PC-3 (cell line): ENCODE results near the gene MR1.

ENCODE experiments used
- CTCF ChIP-seq: fragments of 300-600 bp; sonication (generic); conservative IDR thresholded peaks from 2 replicates; pipeline ENCODE4 v1.5.1; 2017; ENCODE audit warnings: antibody characterized with exemption, low read depth, mild to moderate bottlenecking, low read length
- EZH2 ChIP-seq: fragments of 300-600 bp; sonication (generic); IDR thresholded peaks from one replicate; pipeline ENCODE4 v1.6.1; 2017; ENCODE audit warnings: antibody characterized with exemption, mild to moderate bottlenecking, low read length; ENCODE audit not compliant: unreplicated experiment
- EZH2phosphoT487 ChIP-seq: fragments of 300-600 bp; sonication (generic); IDR thresholded peaks from 2 replicates; pipeline ENCODE4 v1.6.1; 2018; ENCODE audit warnings: mild to moderate bottlenecking, antibody characterized with exemption, low read length, borderline replicate concordance

- TF ChIP-seq CTCF: no peak
- no peak for TF ChIP-seq EZH2phosphoT487
- no peak for TF ChIP-seq EZH2
These were observed 2.5 kb downstream of the MR1 start for GRCh38 chr1:181036107-181036836.
